Tibial nerve (tissue), 4 donors: Measurements from ENCODE around the gene C12orf50. TPM values are rescaled to one million over a fixed set of nuclear protein-coding genes. Genes with fewer than 3 reads are reported as not detected.
A peak's percentile ranks its signal among the peaks of the same experiment; 100 is the strongest.
"Not testable (repeated sequence)": the region's sequence is repeated elsewhere in the genome, so short reads cannot be mapped to it uniquely, and the experiment has no call there.

Source experiments
- DNase-seq, 2 donors: peaks; one replicate each; pipeline ENCODE4 v3.0.0-alpha.2; 2019; ENCODE audit warnings: low spot score in 2 of 2
- H3K27ac ChIP-seq, 4 donors: fragments of 200-600 bp; sonication (generic) in 3 of 4; one replicate each; pipeline ENCODE4 v1.5.1; 2017 to 2019; ENCODE audit warnings: mild to moderate bottlenecking in 1 of 4
- H3K27me3 ChIP-seq, 2 donors: fragments of 200-600 bp; sonication (generic) in 1 of 2; one replicate each; pipeline versions ENCODE4 v1.5.1 to v1.6.0; 2017 to 2019
- H3K36me3 ChIP-seq, 3 donors: fragments of 200-600 bp; sonication (generic); one replicate each; pipeline ENCODE4 v1.5.1; 2018 to 2019
- H3K4me1 ChIP-seq, 4 donors: fragments of 200-600 bp; sonication (generic) in 3 of 4; one replicate each; pipeline ENCODE4 v1.5.1; 2017 to 2019
- H3K4me3 ChIP-seq, 4 donors: fragments of 200-600 bp; sonication (generic) in 3 of 4; one replicate each; pipeline ENCODE4 v1.5.1; 2017 to 2019; ENCODE audit warnings: mild to moderate bottlenecking in 1 of 4, moderate library complexity in 1 of 4
- H3K9me3 ChIP-seq, 4 donors: fragments of 200-600 bp; sonication (generic) in 3 of 4; one replicate each; pipeline ENCODE4 v1.5.1; 2017 to 2019
- CTCF ChIP-seq, 5 experiments: fragments of 200-600 bp in 3 of 5; fragments of 450-650 bp in 2 of 5; sonication (generic) in 3 of 5; IDR thresholded peaks; one replicate each; pipeline ENCODE4 v1.5.1; 2016 to 2019; ENCODE audit warnings: antibody characterized with exemption in 5 of 5, mild to moderate bottlenecking in 3 of 5, moderate library complexity in 2 of 5
- EP300 ChIP-seq, 2 donors: sonication (generic); formaldehyde crosslinking; IDR thresholded peaks; one replicate each; pipeline ENCODE4 v1.6.1; 2017; ENCODE audit warnings: antibody characterized with exemption in 2 of 2, mild to moderate bottlenecking in 1 of 2
- POLR2A ChIP-seq, 2 donors: fragments of 450-650 bp; IDR thresholded peaks; one replicate each; pipeline ENCODE4 v1.6.1; 2017; ENCODE audit warnings: antibody characterized with exemption in 2 of 2, mild to moderate bottlenecking in 2 of 2, moderate library complexity in 2 of 2
- WGBS, 2 donors: methylation state at CpG; one replicate each; pipeline ENCODE4 v1.1.5; 2018; 5-methylcytosine and 5-hydroxymethylcytosine counted together
- total RNA-seq, 4 donors: library from RNA; depleted of rRNA; stranded (reverse); fragments of >200 nt; gene quantifications; one replicate each; pipeline ENCODE4 v1.1.0, GENCODE V29; 2016

C12orf50 gene
- total RNA-seq, 4 donors from 2014 or later: 0.66 TPM; not detected in 3

- 27 to 30% methylated on average over 5 of the region's 5 CpGs for WGBS, 2 donors
- H3K4me3 ChIP-seq: peak overlapping the region; percentile 38 to 99 (median 73)
- no peaks in the 10 kb centered on the region for H3K36me3 ChIP-seq
- no peaks in the 10 kb centered on the region for H3K9me3 ChIP-seq
- TF ChIP-seq CTCF (IDR thresholded peaks at IDR 0.05) (no peak), POLR2A (IDR thresholded peaks at IDR 0.05) (no peak), EP300 (IDR thresholded peaks at IDR 0.05) (no peak)
- H3K4me1 ChIP-seq: peaks cover 0 to 34% (median 8%) of the 10 kb centered on the region in 4 donors
- no peaks in the 10 kb centered on the region for H3K27me3 ChIP-seq
- H3K27ac ChIP-seq: peak overlapping the region in 1 of 4 donors; percentile 81
- no peak for DNase-seq
Observed at GRCh38 chr12:88036353-88036965, 7.3 kb upstream of the C12orf50 start.

- peak overlapping the region in 3 of 4 donors; percentile 77 to 81 (median 81) for H3K27ac ChIP-seq
- H3K9me3 ChIP-seq: no peaks in the 10 kb centered on the region
- H3K36me3 ChIP-seq: no peaks in the 10 kb centered on the region
- DNase-seq: no peak
- TF ChIP-seq EP300 (IDR thresholded peaks at IDR 0.05) (no peak), POLR2A (IDR thresholded peaks at IDR 0.05) (no peak), CTCF (IDR thresholded peaks at IDR 0.05) (no peak)
- H3K4me1 ChIP-seq: peaks cover 0 to 34% (median 8%) of the 10 kb centered on the region in 4 donors
- WGBS, 2 donors: 3 to 6% methylated on average over 5 of the region's 5 CpGs
- no peaks in the 10 kb centered on the region for H3K27me3 ChIP-seq
- peak overlapping the region; percentile 38 to 99 (median 73) for H3K4me3 ChIP-seq
Observed at GRCh38 chr12:88035907-88036289, 6.7 kb upstream of the C12orf50 start.

GRCh38 chr12:88035271-88035906, 6.2 kb upstream of the C12orf50 start:
- Histone ChIP-seq H3K36me3 (no peaks in the 10 kb centered on the region), H3K4me1 (peaks cover 0 to 34% (median 8%) of the 10 kb centered on the region in 4 donors), H3K27ac (peak overlapping the region in 3 of 4 donors; percentile 77 to 81 (median 81)), H3K27me3 (no peaks in the 10 kb centered on the region), H3K9me3 (no peaks in the 10 kb centered on the region), H3K4me3 (peak overlapping the region; percentile 38 to 99 (median 73))
- WGBS, 2 donors: 1% methylated on average over 40 to 43 of the region's 54 CpGs
- TF ChIP-seq CTCF (IDR thresholded peaks at IDR 0.05) (peak in 1 of 5 experiments; percentile 31), EP300 (IDR thresholded peaks at IDR 0.05) (peak; percentile 64 to 94), POLR2A (IDR thresholded peaks at IDR 0.05) (peak; percentile 83 to 87)
- peak; percentile 75 to 79 for DNase-seq

GRCh38 chr12:88031161-88031560, 2.0 kb upstream of the C12orf50 start:
- not testable (repeated sequence) for H3K4me3 ChIP-seq, H3K36me3 ChIP-seq, H3K27me3 ChIP-seq, DNase-seq, H3K9me3 ChIP-seq, H3K27ac ChIP-seq
- 75 to 82% methylated on average over 3 of the region's 3 CpGs for WGBS, 2 donors
- H3K4me1 ChIP-seq: peaks cover 0 to 14% (median 1%) of the 10 kb centered on the region in 4 donors

GRCh38 chr12:88026196-88026595, 3.0 kb downstream of the C12orf50 start:
- Histone ChIP-seq H3K4me3 (no peak overlapping the region), H3K9me3 (no peaks in the 10 kb centered on the region), H3K4me1 (no peaks in the 10 kb centered on the region), H3K27me3 (no peaks in the 10 kb centered on the region), H3K36me3 (no peaks in the 10 kb centered on the region), H3K27ac (no peak overlapping the region)
- DNase-seq: no peak
- no peak for TF ChIP-seq POLR2A (IDR thresholded peaks at IDR 0.05)
- TF ChIP-seq EP300 (IDR thresholded peaks at IDR 0.05): no peak
- TF ChIP-seq CTCF (IDR thresholded peaks at IDR 0.05): no peak
- 80 to 84% methylated on average over 1 of the region's 1 CpG for WGBS, 2 donors
